Aorta (tissue), 5 donors: ENCODE results near the gene NPAS4. TPM values are rescaled to one million over a fixed set of nuclear protein-coding genes. Genes with fewer than 3 reads are reported as not detected.
"Not testable (repeated sequence)": the region's sequence is repeated elsewhere in the genome, so short reads cannot be mapped to it uniquely, and the experiment has no call there.

Source experiments
- ATAC-seq: fragments of 200-7000 bp; cut with Tn5 transposase; one replicate; pipeline ENCODE4 v1.9.1; 2022; ENCODE audit warnings: moderate library complexity; ENCODE audit not compliant: low FRiP score
- DNase-seq, 2 donors: peaks; one replicate each; pipeline ENCODE4 v3.0.0-alpha.2; 2020
- H3K27ac ChIP-seq, 2 donors: one replicate each; pipeline ENCODE4 v1.5.1; 2013; ENCODE audit warnings: low read length in 2 of 2, mild to moderate bottlenecking in 2 of 2, moderate library complexity in 2 of 2, control low read depth in 1 of 2, inconsistent platforms in 1 of 2, low read depth in 1 of 2
- H3K27me3 ChIP-seq, 2 donors: one replicate each; pipeline ENCODE4 v1.6.1; 2013; ENCODE audit warnings: control low read depth in 1 of 2, low read length in 1 of 2, mild to moderate bottlenecking in 1 of 2, moderate library complexity in 1 of 2; ENCODE audit not compliant: insufficient read depth in 2 of 2, control insufficient read depth in 1 of 2
- H3K36me3 ChIP-seq, 2 donors: one replicate each; pipeline ENCODE4 v1.6.1; 2013; ENCODE audit warnings: control low read depth in 1 of 2, low read length in 1 of 2, mild to moderate bottlenecking in 1 of 2; ENCODE audit not compliant: insufficient read depth in 2 of 2, control insufficient read depth in 1 of 2
- H3K4me1 ChIP-seq, 2 donors: one replicate each; pipeline ENCODE4 v1.6.1; 2013; ENCODE audit warnings: low read length in 2 of 2, control low read depth in 1 of 2, mild to moderate bottlenecking in 1 of 2, moderate library complexity in 1 of 2; ENCODE audit not compliant: insufficient read depth in 2 of 2, control insufficient read depth in 1 of 2
- H3K4me3 ChIP-seq, 2 donors: one replicate each; pipeline ENCODE4 v1.5.1; 2013; ENCODE audit warnings: low read length in 2 of 2, control low read depth in 1 of 2, mild to moderate bottlenecking in 1 of 2
- H3K9me3 ChIP-seq: one replicate; pipeline ENCODE4 v1.6.1; 2013; ENCODE audit warnings: mild to moderate bottlenecking, low read length; ENCODE audit not compliant: control insufficient read depth
- WGBS, 2 donors: extraction: QIAGEN DNeasy Blood & Tissue Kit; methylation state at CpG; one replicate each; pipeline ENCODE4 v1.1.7; 2013; 5-methylcytosine and 5-hydroxymethylcytosine counted together
- intact Hi-C, 2 donors: fragments of 100-400 bp; cut with DNase I; formaldehyde crosslinking; loops; one replicate each; pipeline versions ENCODE4 v1.14.2 to v1.15.0; 2022
- long read RNA-seq, 2 donors: library from polyadenylated mRNA; unstranded; transcript quantifications; one replicate each; pipeline ENCODE4 v2.0.0, GENCODE V29; 2020 to 2021
- polyA plus RNA-seq, 2 donors: library from polyadenylated mRNA; stranded (reverse); fragments of 200-250 nt; gene quantifications; one replicate each; pipeline ENCODE4 v1.2.3, GENCODE V29; 2013
- total RNA-seq, 2 donors: library from RNA; stranded (reverse); fragmentation: NEBNext Ultra II Directional; extraction: Animal tissue kit (Norgen Biotek cat#: 25700); gene quantifications; one replicate each; pipeline ENCODE4 v1.2.1, GENCODE V29; 2021
- donor health status: healthy with polysubstance abuse.
- donor health status: Bipolar disorder and iron deficiency.
- donor health status: DM: no; HTN: no; CAD: no.
- donor health status: DM: no; HTN: no; CAD: no.
- donor health status: DM: yes; HTN: yes; CAD: no.

The NPAS4 gene
- total RNA-seq (1 to 10 TPM in 1 of 2 donors, under 1 TPM in 1; 0.54 to 7.0 TPM), polyA plus RNA-seq (1 to 10 TPM in 1 of 2 donors, not detected in 1; 2.5 TPM)
- long read RNA-seq, donor 1, partial matches to known transcripts, result 3 of 3 reads
- long read RNA-seq, donor 1, other reads (novel, unspliced or antisense), result 0 of 3 reads
- long read RNA-seq, donor 2, result 0 reads

DNA sequence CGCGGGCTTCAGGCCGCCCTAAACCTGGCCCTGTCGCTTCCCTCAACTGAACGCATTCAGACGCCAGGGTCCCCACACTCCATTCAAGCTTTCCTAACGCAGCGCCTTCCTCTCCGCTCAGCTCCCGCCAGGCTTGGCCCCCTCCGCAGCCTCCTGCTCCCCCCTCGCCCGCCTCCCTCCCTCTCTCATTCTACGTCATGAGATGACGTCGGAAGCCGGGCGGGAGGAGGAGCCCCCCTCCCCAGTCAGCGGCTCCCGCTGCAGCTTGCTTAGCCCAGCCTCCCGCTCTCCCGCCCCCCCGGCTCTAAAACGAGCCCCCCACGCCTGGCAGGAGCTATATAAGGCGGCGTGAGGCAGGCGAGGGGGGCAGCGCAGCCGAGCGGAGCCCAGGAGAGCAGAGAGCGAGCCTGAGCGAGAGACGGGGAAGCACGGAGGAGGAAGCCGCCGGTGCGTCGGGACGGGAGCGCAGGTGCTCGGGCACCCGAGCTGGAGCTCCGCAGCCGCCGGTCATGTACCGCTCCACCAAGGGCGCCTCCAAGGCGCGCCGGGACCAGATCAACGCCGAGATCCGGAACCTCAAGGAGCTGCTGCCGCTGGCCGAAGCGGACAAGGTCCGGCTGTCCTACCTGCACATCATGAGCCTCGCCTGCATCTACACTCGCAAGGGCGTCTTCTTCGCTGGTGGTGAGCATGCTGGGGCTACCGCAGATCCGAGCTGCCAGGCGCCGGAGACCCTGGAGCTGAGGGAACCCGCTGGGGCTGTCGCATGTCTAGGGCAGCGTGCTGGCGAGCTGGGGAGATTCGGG, at the start of gene NPAS4:
Gene NPAS4, plus strand, starts transcription at position 365 of the 806 bp plus-strand sequence. Its CDS starts 145 bp downstream, at position 510.
- Histone ChIP-seq H3K4me1 (peaks cover 3 to 9% of the 10 kb centered on the region in 2 donors), H3K36me3 (peaks cover 2% of the 10 kb centered on the region in 2 donors), H3K27me3 (no peaks in the 10 kb centered on the region), H3K9me3 (no peaks in the 10 kb centered on the region), H3K27ac (no peak within 1 kb of the TSS), H3K4me3 (no peak within 1 kb of the TSS)
- WGBS, 2 donors, result 6 to 7% methylated on average over 70 to 71 of the region's 71 CpGs
- intact Hi-C loops, result no loop called here
- ATAC-seq (no peak), DNase-seq (no peak)

- intact Hi-C loops, result no loop called here
- Histone ChIP-seq H3K9me3 (no peaks in the 10 kb centered on the region), H3K4me3 (peak within 1 kb of the TSS; percentile 51 to 77), H3K4me1 (no peaks in the 10 kb centered on the region), H3K27ac (no peak within 1 kb of the TSS), H3K27me3 (no peaks in the 10 kb centered on the region), H3K36me3 (no peaks in the 10 kb centered on the region)
- WGBS, 2 donors, result 1% methylated on average over 51 to 72 of the region's 72 CpGs
- DNase-seq (peak; percentile 61 to 78), ATAC-seq (peak; percentile 75)
Observed at GRCh38 chr11:66371627-66372415, 49.0 kb upstream of the NPAS4 start, which contains the start of gene SLC29A2. Gene SLC29A2, minus strand, starts transcription at chr11:66371760. Its CDS starts 169 bp downstream, at chr11:66371591.

DNA sequence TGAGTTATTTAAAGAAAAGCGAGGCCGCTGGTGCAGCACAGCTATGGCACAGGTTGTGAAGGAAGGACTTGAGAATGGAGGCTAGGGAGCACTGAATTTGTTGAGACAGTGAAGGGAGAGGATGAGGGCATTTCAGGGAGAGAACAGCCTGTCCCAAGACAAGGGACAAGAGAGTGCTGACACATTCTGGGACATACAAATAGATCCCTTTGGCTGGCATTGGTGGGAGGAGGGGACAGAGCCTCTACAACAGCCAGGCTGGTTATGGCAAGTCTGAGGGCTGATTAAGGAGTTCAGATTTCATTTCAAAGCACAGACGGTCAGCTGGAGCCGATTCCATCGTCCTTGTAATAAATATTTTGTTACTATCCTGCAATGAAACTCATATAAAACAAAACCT, 47.6 kb upstream of the NPAS4 start:
- no peak overlapping the region for H3K27ac ChIP-seq
- no peaks in the 10 kb centered on the region for H3K27me3 ChIP-seq
- intact Hi-C loops, result no loop called here
- H3K9me3 ChIP-seq, result no peaks in the 10 kb centered on the region
- no peak for ATAC-seq
- H3K4me1 ChIP-seq, result no peaks in the 10 kb centered on the region
- DNase-seq, result no peak
- 44 to 45% methylated on average over 5 of the region's 5 CpGs for WGBS, 2 donors
- H3K4me3 ChIP-seq, result no peak overlapping the region
- H3K36me3 ChIP-seq, result no peaks in the 10 kb centered on the region

- DNase-seq, H3K4me3 ChIP-seq, intact Hi-C loops, H3K36me3 ChIP-seq, ATAC-seq, H3K9me3 ChIP-seq, H3K4me1 ChIP-seq, H3K27ac ChIP-seq, H3K27me3 ChIP-seq: not testable (repeated sequence)
- WGBS, 2 donors, result 60 to 71% methylated on average over 9 of the region's 9 CpGs
Observed at GRCh38 chr11:66373690-66374287, 47.0 kb upstream of the NPAS4 start.

GRCh38 chr11:66380264-66380663, 40.6 kb upstream of the NPAS4 start:
- H3K9me3 ChIP-seq, H3K27ac ChIP-seq, H3K27me3 ChIP-seq, DNase-seq, H3K36me3 ChIP-seq, H3K4me1 ChIP-seq, H3K4me3 ChIP-seq, intact Hi-C loops, ATAC-seq: not testable (repeated sequence)
- WGBS, 2 donors, result 28 to 29% methylated on average over 7 of the region's 7 CpGs

GRCh38 chr11:66384316-66384715, 36.5 kb upstream of the NPAS4 start:
- intact Hi-C loops, ATAC-seq, H3K27ac ChIP-seq, H3K9me3 ChIP-seq, H3K27me3 ChIP-seq, DNase-seq, H3K4me1 ChIP-seq, H3K4me3 ChIP-seq, H3K36me3 ChIP-seq: not testable (repeated sequence)
- 84% methylated on average over 13 of the region's 13 CpGs for WGBS, 2 donors

GRCh38 chr11:66386171-66387069, 34.4 kb upstream of the NPAS4 start:
- WGBS, 2 donors, result 7 to 8% methylated on average over 20 of the region's 20 CpGs
- DNase-seq (peak; percentile 89 to 95), ATAC-seq (peak; percentile 78)
- Histone ChIP-seq H3K4me1 (no peaks in the 10 kb centered on the region), H3K36me3 (no peaks in the 10 kb centered on the region), H3K27me3 (no peaks in the 10 kb centered on the region), H3K4me3 (peak overlapping the region in 1 of 2 donors; percentile 36), H3K27ac (no peak overlapping the region), H3K9me3 (no peaks in the 10 kb centered on the region)
- intact Hi-C loops, result no loop called here
